GM12891 (cell line): Measurements from ENCODE around the gene ACBD6.

Experiments used
- PAX5 ChIP-seq: IDR thresholded peaks from 2 replicates; pipeline ENCODE4 v1.6.1; 2011; ENCODE audit warnings: low read length, moderate library complexity, mild to moderate bottlenecking; ENCODE audit not compliant: insufficient read depth, severe bottlenecking
- POLR2A ChIP-seq: IDR thresholded peaks from 2 replicates; pipeline ENCODE4 v1.6.1; 2011; ENCODE audit warnings: low read depth, low read length, control low read depth
- POLR2AphosphoS5 ChIP-seq: IDR thresholded peaks from 2 replicates; pipeline ENCODE4 v1.6.1; 2011; ENCODE audit warnings: low read depth, low read length, control low read depth
- SPI1 ChIP-seq: IDR thresholded peaks from 2 replicates; pipeline ENCODE4 v1.6.1; 2011; ENCODE audit warnings: low read depth, low read length, control low read depth
- TAF1 ChIP-seq: IDR thresholded peaks from 2 replicates; pipeline ENCODE4 v1.6.1; 2011; ENCODE audit warnings: low read depth, low read length, control low read depth

DNA sequence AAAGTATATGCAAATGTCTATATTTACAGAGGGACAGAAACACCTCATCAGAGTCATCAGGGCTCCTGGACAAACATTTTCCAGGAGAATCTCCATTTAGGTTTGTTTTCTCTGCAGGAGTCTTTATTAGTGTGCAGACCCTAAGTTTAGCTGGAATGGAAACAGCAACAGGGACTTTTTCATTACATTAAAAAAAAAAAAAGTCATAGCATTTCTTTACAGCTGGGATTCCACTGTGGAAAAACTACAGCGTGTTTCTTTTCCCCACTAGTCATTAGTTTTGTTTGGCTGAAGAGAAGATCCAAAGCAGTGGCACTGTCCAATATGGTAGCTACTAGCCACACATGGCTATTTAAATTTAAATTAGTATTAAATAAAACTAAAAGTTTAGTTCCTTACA lies 222.7 kb downstream of the ACBD6 start:
- TF ChIP-seq SPI1: no peak
- TF ChIP-seq POLR2AphosphoS5: no peak
- no peak for TF ChIP-seq POLR2A
- no peak for TF ChIP-seq TAF1
- no peak for TF ChIP-seq PAX5
